ENCODE data around the gene PSMD11. TPM values are rescaled to one million over a fixed set of nuclear protein-coding genes. Genes with fewer than 3 reads are reported as not detected.

PSMD11 gene
- total RNA-seq, 1 experiment from 2014 or later, result 212 TPM

DNA sequence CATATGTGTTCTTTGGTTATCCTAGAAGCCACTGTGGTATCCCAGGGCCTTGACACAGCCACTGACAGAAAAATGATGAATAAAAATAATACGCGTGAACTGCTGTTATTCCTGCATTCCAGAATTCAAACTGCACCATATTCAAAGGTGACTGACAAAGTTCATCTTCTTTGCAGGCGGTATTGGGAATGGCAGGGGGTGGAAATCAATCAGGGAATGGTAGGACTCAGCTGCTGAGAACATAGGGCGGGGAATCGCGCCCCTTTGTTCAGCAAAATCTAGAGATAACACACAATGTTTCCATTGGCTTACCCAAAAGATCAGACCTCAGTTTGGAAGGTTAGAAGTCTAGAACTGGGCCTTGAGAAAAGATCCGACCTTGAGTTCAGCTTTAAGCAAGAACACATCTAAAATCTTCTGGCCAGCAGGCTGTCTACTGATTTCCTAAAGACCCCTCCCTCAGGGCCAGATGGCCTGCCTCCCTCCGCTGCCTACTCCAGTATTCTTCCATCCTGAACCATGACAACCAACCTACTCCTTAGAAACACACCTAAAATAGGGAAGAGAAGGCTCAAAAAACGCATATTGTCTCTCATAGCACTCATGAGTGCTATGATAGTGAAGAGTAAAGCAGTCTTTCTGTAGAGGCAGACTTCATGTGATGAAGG is 76.6 kb downstream of the PSMD11 start:
- TF ChIP-seq CTCF (IDR thresholded peaks at IDR 0.05) (no peak), SIN3A (IDR thresholded peaks at IDR 0.05; ENCODE audit: borderline replicate concordance, insufficient read depth, low read depth, low read length) (no peak), POLR2AphosphoS5 (IDR thresholded peaks at IDR 0.05; ENCODE audit: low read depth, low read length) (no peak), TCF7L2 (IDR thresholded peaks at IDR 0.05; ENCODE audit: low read depth, low read length) (no peak)
- TF ChIP-seq, protein P1, sequence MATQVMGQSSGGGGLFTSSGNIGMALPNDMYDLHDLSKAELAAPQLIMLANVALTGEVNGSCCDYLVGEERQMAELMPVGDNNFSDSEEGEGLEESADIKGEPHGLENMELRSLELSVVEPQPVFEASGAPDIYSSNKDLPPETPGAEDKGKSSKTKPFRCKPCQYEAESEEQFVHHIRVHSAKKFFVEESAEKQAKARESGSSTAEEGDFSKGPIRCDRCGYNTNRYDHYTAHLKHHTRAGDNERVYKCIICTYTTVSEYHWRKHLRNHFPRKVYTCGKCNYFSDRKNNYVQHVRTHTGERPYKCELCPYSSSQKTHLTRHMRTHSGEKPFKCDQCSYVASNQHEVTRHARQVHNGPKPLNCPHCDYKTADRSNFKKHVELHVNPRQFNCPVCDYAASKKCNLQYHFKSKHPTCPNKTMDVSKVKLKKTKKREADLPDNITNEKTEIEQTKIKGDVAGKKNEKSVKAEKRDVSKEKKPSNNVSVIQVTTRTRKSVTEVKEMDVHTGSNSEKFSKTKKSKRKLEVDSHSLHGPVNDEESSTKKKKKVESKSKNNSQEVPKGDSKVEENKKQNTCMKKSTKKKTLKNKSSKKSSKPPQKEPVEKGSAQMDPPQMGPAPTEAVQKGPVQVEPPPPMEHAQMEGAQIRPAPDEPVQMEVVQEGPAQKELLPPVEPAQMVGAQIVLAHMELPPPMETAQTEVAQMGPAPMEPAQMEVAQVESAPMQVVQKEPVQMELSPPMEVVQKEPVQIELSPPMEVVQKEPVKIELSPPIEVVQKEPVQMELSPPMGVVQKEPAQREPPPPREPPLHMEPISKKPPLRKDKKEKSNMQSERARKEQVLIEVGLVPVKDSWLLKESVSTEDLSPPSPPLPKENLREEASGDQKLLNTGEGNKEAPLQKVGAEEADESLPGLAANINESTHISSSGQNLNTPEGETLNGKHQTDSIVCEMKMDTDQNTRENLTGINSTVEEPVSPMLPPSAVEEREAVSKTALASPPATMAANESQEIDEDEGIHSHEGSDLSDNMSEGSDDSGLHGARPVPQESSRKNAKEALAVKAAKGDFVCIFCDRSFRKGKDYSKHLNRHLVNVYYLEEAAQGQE (IDR thresholded peaks at IDR 0.05; ENCODE audit: insufficient read depth in 1 of 2, low read depth in 2 of 2, low read length in 1 of 2), result no peak
- Histone ChIP-seq H3K27me3 (ENCODE audit: control insufficient read depth, insufficient read depth, low read length) (peaks cover 16% of the 10 kb centered on the region), H3K4me1 (ENCODE audit: control insufficient read depth, insufficient read depth, low read length) (peaks cover 8% of the 10 kb centered on the region; the same call in 1 of the 2 replicates), H3K4me3 (ENCODE audit: low read depth in 2 of 2, low read length in 2 of 2) (no peak overlapping the region), H3K27ac (ENCODE audit: low read length) (no peak overlapping the region), H3K36me3 (ENCODE audit: control insufficient read depth, insufficient read depth, low read length) (no peaks in the 10 kb centered on the region), H3K9me3 (ENCODE audit: control insufficient read depth, insufficient read depth, low read depth, low read length) (no peaks in the 10 kb centered on the region)
- intact Hi-C loops (cut with micrococcal nuclease; ENCODE audit: unreplicated experiment), result no loop called here
- ATAC-seq (no peak), DNase-seq (ENCODE audit: low read depth, low spot score) (no peak)
- in situ Hi-C loops (cut with HindIII; ENCODE audit: low pct_unique_long_range_greater_than_20kb, low sequenced_read_pairs), result no loop called here
- no TSS peak for BruUV-seq (replicated peaks)
- CTCF ChIA-PET, result no interaction called here
- POLR2A ChIA-PET, result no interaction called here

- Histone ChIP-seq H3K4me1 (ENCODE audit: control insufficient read depth, insufficient read depth, low read length) (peaks cover 8% of the 10 kb centered on the region; the same call in 1 of the 2 replicates), H3K4me3 (ENCODE audit: low read depth in 2 of 2, low read length in 2 of 2) (no peak overlapping the region), H3K36me3 (ENCODE audit: control insufficient read depth, insufficient read depth, low read length) (no peaks in the 10 kb centered on the region), H3K9me3 (ENCODE audit: control insufficient read depth, insufficient read depth, low read depth, low read length) (no peaks in the 10 kb centered on the region), H3K27me3 (ENCODE audit: control insufficient read depth, insufficient read depth, low read length) (peaks cover 16% of the 10 kb centered on the region), H3K27ac (ENCODE audit: low read length) (no peak overlapping the region)
- TF ChIP-seq TCF7L2 (IDR thresholded peaks at IDR 0.05; ENCODE audit: low read depth, low read length) (no peak), POLR2AphosphoS5 (IDR thresholded peaks at IDR 0.05; ENCODE audit: low read depth, low read length) (no peak), CTCF (IDR thresholded peaks at IDR 0.05) (no peak), SIN3A (IDR thresholded peaks at IDR 0.05; ENCODE audit: borderline replicate concordance, insufficient read depth, low read depth, low read length) (no peak)
- TF ChIP-seq, protein P1 (IDR thresholded peaks at IDR 0.05; ENCODE audit: insufficient read depth in 1 of 2, low read depth in 2 of 2, low read length in 1 of 2), result no peak
- intact Hi-C loops (cut with micrococcal nuclease; ENCODE audit: unreplicated experiment), result no loop called here
- ChIA-PET CTCF (no interaction called here), POLR2A (no interaction called here)
- ATAC-seq (no peak), DNase-seq (ENCODE audit: low read depth, low spot score) (no peak)
- BruUV-seq (replicated peaks), result no TSS peak
- in situ Hi-C loops (cut with HindIII; ENCODE audit: low pct_unique_long_range_greater_than_20kb, low sequenced_read_pairs), result no loop called here
Observed at GRCh38 chr17:32523017-32523680, 78.8 kb downstream of the PSMD11 start.

Data from Panc1 (cell line).